Measurements from ENCODE around the gene APOA5.
A peak's percentile ranks its signal among the peaks of the same experiment; 100 is the strongest.

Gene APOA5

DNA sequence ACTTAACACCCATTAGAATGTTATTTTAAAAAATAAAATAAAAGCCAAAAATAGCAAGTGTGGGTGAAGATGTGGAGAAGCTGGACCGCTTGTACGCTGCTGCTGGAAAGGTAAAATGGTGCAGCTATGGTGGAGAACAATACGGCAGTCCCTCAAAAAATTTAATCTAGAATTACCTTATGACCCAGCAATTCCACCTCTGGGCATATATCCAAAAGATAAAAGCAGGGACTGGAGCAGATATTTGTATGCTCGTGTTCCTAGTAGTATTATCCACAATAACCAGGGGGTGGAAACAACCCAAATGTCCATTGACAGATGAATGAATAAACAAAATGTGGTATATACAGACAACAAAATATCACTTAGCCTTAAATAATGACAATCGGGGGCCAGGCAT is 6.1 kb upstream of the APOA5 start:
- no peak for DNase-seq (ENCODE audit: low read depth in 3 of 3, low spot score in 1 of 3)

DNA sequence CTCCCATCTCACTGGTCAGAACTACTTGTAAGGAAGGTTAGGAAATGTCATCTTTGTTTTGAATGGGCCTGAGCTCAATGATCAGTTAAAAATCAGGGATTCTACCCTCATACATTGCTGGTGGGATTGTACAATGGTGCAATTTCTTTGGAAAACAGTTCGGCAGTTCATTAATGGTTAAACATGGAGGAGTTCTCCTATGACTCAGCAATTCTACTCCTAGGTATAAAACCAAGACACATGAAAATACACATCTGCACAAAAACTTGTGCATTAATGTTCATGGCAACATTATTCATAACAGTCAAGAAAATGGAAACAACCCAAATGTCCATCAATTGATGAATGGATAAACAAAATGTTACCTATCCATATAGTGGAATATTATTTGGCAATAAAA is 4.9 kb upstream of the APOA5 start:
- no peak for DNase-seq (ENCODE audit: low read depth in 3 of 3, low spot score in 1 of 3)

DNA sequence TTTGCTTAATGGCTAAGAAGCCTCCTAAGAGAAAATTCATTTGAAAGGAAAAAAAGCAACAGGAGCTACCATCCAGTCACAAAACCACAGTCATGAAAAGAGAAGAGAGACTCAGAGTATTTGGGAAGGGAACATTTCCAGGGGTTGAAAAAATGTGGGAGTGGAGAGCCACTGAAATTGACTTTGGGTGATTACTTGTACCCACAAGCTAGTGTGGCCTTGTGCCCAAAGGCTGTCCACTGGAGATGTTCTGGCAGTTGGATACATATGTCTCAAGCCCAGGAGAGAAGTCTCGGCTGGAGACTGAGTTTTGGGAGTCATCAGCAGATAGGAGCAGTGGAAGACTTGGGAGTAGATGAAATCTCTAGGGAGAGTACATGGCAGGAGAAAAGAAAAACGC is 3.2 kb upstream of the APOA5 start:
- no peak for DNase-seq (ENCODE audit: low read depth in 3 of 3, low spot score in 1 of 3)

DNA sequence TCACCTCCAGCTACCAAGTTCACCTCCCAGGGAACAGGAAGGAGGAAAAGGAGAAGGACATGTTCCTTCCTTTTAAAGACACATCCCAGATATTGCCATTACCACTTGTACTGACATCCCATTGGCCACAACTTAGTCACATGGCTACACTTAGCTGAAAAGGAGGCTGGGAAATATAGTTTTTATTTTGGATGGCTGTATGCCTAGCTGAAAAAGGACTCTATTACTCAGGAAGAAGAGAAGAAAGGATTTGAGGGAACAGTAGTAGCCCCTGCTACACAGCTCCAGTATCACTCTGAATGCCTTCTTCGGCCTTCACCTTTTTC is 2.1 kb upstream of the APOA5 start:
- no peak for DNase-seq (ENCODE audit: low read depth in 3 of 3, low spot score in 1 of 3)

DNA sequence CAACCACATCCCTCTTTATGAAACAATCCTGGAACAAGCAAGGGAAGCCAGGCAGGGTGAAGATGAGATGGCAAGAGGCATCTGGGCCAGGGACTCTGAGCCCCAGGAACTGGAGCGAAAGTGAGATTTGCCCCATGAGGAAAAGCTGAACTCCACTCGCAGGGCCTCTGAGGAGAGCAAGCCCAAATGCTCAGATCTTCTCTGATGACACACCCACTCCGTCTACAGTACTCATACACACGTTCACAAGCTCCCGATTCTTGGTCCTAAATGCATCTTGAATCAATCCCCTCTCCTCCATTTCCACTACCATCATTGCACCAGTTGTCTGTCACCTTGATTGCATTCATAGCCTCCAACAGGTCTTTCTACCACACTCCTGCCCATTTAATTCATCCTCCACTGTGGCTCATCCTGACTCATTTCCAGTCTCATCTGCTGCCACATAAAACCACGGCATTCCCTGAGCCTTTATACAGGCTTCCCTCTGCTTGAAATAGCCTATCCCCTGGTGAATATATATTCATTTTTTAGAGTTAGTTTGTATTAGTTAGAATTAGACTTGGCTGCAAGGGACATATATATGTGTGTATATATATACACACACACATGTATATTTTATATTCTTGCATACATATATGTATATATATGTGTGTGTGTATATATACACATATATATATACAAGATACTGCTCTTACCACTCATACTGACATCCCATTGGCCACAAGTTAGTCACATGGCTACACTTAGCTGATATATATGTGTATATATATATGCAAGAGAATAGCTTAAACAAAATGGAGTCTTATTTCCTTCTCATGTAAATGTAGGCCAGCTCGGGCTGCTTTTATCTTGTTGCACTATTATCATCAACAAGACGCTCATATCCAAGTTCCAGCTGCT is 1.4 kb upstream of the APOA5 start:
- no peak for DNase-seq (ENCODE audit: low read depth in 3 of 3, low spot score in 1 of 3)

DNA sequence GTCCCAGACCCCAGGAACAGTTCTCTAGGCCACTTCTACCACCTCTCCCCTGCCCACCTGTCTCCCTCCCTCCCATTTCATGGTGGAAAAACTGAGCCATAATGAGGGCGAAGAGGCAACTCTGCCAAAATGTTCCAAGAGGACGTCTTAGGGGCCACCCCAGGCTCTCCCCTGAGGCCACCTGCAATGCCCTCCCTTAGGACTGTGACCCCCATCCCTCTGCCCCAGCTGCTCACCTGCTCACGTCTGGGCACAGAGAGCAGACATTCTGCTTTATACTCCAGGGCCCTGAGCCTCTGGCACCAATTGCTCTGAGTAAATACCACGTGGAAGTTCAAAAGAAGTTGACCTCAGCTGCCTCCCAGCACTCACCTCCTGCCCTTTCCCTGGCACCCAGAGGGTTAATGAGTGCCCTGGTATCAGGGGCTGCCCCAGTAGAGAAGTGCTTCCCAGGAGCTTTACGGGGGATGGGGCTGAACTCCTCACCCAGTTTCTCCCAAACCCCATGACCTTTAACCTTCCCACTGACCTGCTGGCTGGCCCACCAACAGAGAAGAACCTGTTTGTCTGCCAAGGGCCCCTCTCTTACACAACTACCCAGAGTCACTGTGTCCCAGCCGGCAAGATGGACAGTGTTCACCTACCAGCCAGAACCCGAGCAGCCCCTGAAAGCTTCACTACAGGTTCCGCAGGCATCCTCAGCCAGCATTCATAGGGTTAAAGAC is 627 bp upstream of the APOA5 start:
- no peak for DNase-seq (ENCODE audit: low read depth in 3 of 3, low spot score in 1 of 3)

GRCh38 chr11:116791002-116791812 is 472 bp downstream of the APOA5 start:
- peak; percentile 29 to 71 (median 56) for DNase-seq (ENCODE audit: low read depth in 3 of 3, low spot score in 1 of 3)

GRCh38 chr11:116790167-116791001 is 1.3 kb downstream of the APOA5 start:
- DNase-seq (ENCODE audit: low read depth in 3 of 3, low spot score in 1 of 3) = no peak

DNA sequence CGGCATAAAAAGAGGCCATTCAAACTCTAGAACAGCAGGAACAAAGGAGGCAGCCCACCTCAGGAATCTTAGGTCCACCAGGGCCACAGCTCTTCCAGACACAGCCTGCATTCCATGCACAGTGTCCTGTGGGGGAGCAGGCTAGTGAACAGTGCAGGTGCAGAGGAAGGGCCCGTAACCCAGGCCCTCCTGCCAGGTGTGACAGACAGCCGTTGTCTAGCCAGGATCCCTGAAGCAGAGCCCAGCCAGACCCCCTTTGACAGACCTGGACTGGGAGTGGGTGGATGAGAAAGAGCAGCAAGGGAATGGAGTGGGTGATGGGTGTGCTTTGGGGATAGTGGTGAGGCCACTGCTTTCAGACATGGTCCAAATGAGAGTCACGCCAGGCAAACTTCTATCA is 2.7 kb downstream of the APOA5 start:
- no peak for DNase-seq (ENCODE audit: low read depth in 3 of 3, low spot score in 1 of 3)

- no peak for DNase-seq (ENCODE audit: low read depth in 3 of 3, low spot score in 1 of 3)
These were observed 3.1 kb downstream of the APOA5 start for GRCh38 chr11:116788534-116788933.

DNA sequence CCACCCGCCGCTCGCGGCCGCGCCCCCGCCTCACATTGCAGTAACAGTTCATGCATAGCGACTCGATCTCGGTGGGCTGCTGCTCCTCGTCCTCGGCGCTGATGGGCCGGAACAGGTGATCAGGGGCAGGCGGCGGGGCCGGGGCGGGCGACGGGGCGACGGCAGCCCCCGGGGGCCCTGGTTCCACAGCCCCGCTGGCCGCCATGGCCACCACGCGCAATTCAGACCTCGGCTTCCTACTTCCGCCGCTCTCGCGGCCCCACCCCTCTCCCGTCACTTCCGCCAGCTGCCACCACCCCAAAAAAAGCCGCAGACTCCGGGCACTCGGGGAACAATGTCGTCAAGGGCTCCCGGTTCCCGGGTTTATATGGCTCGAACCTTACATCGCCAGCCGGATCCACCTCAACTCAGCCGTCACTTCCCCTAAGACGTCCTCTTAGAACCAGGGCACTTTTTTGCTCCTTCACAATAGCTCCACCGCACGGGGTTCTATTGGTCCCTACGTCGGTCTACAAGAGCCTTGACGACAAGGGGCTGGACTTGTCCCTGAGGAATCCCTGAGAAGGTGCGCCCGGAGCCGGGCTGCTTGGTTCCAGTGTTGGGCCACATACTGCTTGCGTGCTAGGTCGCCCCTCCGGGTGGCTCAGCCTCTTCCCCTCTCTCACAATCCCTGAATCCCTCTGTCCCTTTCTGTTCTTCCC is 3.7 kb downstream of the APOA5 start, which contains the start of gene ZPR1:
Gene ZPR1, minus strand, starts transcription at position 238 of the 701 bp plus-strand sequence. Its CDS starts 33 bp downstream, at position 205.
- DNase-seq (ENCODE audit: low read depth in 3 of 3, low spot score in 1 of 3) = peak; percentile 30 to 79 (median 65)

DNA sequence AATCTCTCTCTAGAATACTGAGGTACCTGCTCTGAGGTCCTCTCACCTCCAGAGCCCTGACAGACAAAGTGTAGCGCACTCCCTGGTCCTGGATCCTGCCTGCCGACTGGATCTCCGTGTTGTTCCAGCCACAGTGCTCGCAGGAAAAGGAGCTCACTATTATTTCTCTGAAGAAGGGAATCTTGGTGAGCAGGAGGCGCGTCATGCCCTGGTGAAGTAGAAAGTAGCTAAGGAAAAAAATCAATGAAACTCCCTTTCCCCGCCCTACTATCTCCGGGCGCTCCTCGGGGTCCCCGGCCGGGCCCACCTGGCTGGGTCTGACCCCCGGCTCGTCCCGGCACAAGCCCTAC is 4.3 kb downstream of the APOA5 start:
- no peak for DNase-seq (ENCODE audit: low read depth in 3 of 3, low spot score in 1 of 3)

DNA sequence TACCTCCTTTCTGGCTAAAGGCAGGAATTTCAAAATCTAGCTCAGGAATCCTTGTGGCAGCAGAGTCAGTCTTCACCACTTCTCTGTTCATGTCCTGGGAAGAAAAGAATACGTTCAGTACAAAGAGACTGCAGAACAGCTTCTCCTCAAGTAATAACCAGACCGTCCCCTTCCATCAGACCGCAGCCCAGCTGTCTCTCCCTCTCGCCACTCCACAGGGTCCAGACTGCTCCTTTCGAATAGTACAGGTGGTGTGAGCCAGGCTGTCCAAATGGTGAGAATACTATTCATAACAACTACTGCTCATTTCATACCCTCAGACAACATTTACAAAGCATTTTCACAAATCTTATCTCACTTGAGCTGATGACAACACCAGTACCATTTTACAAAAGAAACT is 4.7 kb downstream of the APOA5 start:
- no peak for DNase-seq (ENCODE audit: low read depth in 3 of 3, low spot score in 1 of 3)

- DNase-seq (ENCODE audit: low read depth in 3 of 3, low spot score in 1 of 3) = no peak
These were observed 5.4 kb downstream of the APOA5 start for GRCh38 chr11:116786326-116786725.

DNA sequence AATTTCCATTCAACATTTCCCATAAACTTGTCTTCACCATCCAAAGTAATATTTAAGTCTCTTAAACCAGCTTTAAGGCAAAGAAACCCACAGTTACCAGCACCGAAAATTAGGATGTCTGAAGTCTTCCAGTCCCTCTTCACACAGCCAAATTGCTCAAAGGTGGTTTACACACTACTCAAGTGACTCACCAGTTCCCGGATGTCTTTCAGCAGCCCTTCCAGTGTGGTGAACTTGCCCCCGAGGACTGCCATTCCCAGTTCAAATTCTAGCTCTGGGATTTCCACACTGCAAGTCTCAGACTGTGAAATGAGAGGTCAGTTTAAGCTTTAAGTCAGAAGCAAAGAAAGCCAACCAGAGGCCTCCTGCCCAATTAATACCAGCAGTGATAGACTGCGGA is 9.0 kb downstream of the APOA5 start:
- DNase-seq (ENCODE audit: low read depth in 3 of 3, low spot score in 1 of 3) = no peak

DNA sequence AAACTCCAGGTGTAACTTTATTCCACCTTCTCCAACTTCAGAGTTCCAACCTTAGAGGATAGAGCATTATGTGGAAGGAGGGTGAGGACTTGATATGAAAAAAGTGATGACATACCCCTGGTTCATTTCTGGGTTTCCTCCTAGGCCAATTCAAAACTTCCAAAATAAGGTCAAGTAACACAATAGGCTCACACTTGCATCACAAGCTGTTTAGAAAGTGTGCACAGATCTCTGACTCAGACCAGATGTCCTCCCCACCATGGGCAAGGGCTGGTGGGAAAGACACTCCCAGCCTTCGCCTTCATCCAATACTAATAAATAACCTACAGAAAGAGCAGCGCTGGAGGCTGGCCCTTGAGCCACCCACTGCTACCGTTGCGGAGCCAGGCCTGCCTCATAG is 13.1 kb downstream of the APOA5 start:
- no peak for DNase-seq (ENCODE audit: low read depth in 3 of 3, low spot score in 1 of 3)

DNA sequence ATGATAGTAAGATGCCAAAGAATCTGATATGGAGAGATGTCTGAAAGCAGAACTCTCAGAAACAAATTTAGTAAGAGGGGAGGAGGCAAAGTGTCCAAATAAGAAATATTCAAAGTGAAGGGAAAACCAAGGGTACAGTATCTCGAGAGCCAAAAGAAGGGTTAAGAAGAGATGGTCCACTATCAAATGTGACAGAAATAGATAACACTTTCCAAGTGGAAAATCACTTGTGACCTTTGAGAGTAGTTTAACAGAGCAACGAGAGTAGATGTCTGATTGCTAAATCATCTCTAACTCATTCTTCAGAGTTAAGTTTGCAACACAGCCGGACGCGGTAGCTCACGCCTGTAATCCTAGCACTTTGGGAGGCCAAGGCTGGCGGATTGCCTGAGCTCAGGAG is 14.6 kb downstream of the APOA5 start:
- no peak for DNase-seq (ENCODE audit: low read depth in 3 of 3, low spot score in 1 of 3)

- DNase-seq (ENCODE audit: low read depth in 3 of 3, low spot score in 1 of 3) = no peak
These were observed 15.1 kb downstream of the APOA5 start for GRCh38 chr11:116776522-116776984.

DNA sequence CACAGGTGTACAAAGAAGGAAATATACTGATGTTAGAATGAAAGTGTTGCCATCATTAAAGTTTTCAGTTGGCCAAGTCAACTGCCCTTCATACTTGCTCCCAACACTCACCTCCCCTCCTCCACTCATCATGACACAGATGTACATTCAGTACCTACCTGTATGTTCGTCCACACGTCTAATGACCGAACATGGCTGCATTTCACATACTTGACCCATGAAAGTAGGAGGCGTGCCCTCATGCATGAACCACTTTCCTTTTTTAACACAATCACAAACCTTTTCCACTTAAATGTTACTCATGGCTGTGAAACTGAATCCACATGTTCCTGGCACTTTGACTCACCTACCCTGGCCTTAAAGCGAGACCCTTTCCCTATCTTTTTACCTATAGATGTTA is 15.7 kb downstream of the APOA5 start:
- DNase-seq (ENCODE audit: low read depth in 3 of 3, low spot score in 1 of 3) = no peak

DNA sequence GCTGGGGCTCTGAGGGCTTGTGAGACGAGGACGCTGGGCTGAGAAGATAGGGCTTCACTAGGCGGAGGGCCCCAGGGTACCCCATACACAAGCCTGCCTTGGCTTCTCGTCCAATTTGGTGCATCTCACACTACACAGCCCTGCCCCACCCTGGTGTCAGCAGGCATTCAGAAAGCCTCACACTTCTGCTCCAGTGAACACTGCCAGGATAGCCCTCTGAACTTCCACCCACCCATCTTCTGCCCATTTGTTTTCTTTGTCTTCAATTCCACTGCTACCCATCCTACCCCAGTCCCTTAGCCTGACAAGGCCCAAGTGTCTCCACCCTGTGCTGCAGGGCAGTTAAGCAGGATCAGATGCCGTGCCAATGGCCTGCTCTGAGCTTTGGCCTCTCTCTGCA is 17.0 kb downstream of the APOA5 start:
- DNase-seq (ENCODE audit: low read depth in 3 of 3, low spot score in 1 of 3) = no peak
